SU-DHL-6 (cell line): ENCODE results near the gene MFAP3L.

Experiments used
- H2AFZ ChIP-seq: fragments of 200-600 bp; sonication (generic); 2 replicates; pipeline ENCODE4 v1.6.1; 2014; ENCODE audit warnings: low read depth, mild to moderate bottlenecking, moderate library complexity, mixed read lengths, antibody characterized with exemption, low read length; ENCODE audit not compliant: severe bottlenecking
- H3F3A ChIP-seq: fragments of 200-600 bp; shearing (Covaris generic); 2 replicates; pipeline ENCODE4 v1.6.0; 2016; ENCODE audit warnings: antibody characterized with exemption, mild to moderate bottlenecking; ENCODE audit not compliant: insufficient read depth
- H3K27ac ChIP-seq: fragments of 200-600 bp; sonication (generic); 2 replicates; pipeline ENCODE4 v1.5.1; 2016; ENCODE audit warnings: low read depth, mild to moderate bottlenecking, low read length, moderate library complexity, mixed read lengths
- H3K27me3 ChIP-seq: fragments of 200-600 bp; sonication (generic), shearing (Covaris generic); 2 replicates; pipeline ENCODE4 v1.6.0; 2014; ENCODE audit warnings: mild to moderate bottlenecking, low read length
- H3K36me3 ChIP-seq: fragments of 200-600 bp; sonication (generic); 2 replicates; pipeline ENCODE4 v1.6.1; 2014; ENCODE audit warnings: mild to moderate bottlenecking, low read length, mixed read lengths
- H3K4me2 ChIP-seq: fragments of 300-600, 200-600 bp; shearing (Covaris generic), sonication (generic); 2 replicates; pipeline ENCODE4 v1.6.0; 2014; ENCODE audit warnings: low read length, low read depth, mild to moderate bottlenecking; ENCODE audit not compliant: poor library complexity, severe bottlenecking
- H3K4me3 ChIP-seq: fragments of 200-600 bp; sonication (generic); 2 replicates; pipeline ENCODE4 v1.5.1; 2014; ENCODE audit warnings: antibody characterized with exemption, low read length, mild to moderate bottlenecking, mixed read lengths; ENCODE audit not compliant: insufficient read depth, poor library complexity, severe bottlenecking
- H3K79me2 ChIP-seq: fragments of 200-600 bp; sonication (generic); 2 replicates; pipeline ENCODE4 v1.6.1; 2014; ENCODE audit warnings: mild to moderate bottlenecking, low read length, moderate library complexity; ENCODE audit not compliant: insufficient read depth
- H3K9ac ChIP-seq: fragments of 200-600 bp; sonication (generic); 2 replicates; pipeline ENCODE4 v1.7.0; 2014; ENCODE audit warnings: mild to moderate bottlenecking, low read length
- H3K9me2 ChIP-seq: fragments of 200-600 bp; sonication (generic); replicated peaks from 2 replicates; pipeline ENCODE4 v1.6.1; 2014; ENCODE audit warnings: low read length; ENCODE audit not compliant: insufficient read depth
- H3K9me3 ChIP-seq: fragments of 200-600 bp; sonication (generic); 2 replicates; pipeline ENCODE4 v1.6.1; 2014; ENCODE audit warnings: low read length, mixed read lengths; ENCODE audit not compliant: insufficient read depth
- H4K20me1 ChIP-seq: fragments of 200-600 bp; sonication (generic); 2 replicates; pipeline ENCODE4 v1.6.1; 2014; ENCODE audit warnings: low read depth, mild to moderate bottlenecking, antibody characterized with exemption, low read length, moderate library complexity, mixed read lengths
- CTCF ChIP-seq: fragments of 200-600 bp; sonication (generic); IDR thresholded peaks from one replicate; pipeline ENCODE4 v1.5.1; 2017; ENCODE audit warnings: antibody characterized with exemption, mild to moderate bottlenecking, low read length, moderate library complexity; ENCODE audit not compliant: insufficient read depth, poor library complexity, severe bottlenecking
- EZH2phosphoT487 ChIP-seq: fragments of 200-600 bp; sonication (generic), shearing (Covaris generic); conservative IDR thresholded peaks from 2 replicates; pipeline ENCODE4 v1.6.1; 2018; ENCODE audit warnings: mild to moderate bottlenecking, antibody characterized with exemption, low read length, moderate library complexity, mixed read lengths

The MFAP3L gene

GRCh38 chr4:170008371-170008770 lies 17.8 kb downstream of the MFAP3L start:
- no peak for TF ChIP-seq EZH2phosphoT487
- TF ChIP-seq CTCF: no peak
- Histone ChIP-seq H3K9me2 (no peaks in the 10 kb centered on the region), H4K20me1 (no peaks in the 10 kb centered on the region), H3K9ac (no peak overlapping the region), H3K27ac (no peak overlapping the region), H2AFZ (no peak overlapping the region), H3K4me2 (no peak overlapping the region), H3K4me3 (no peak overlapping the region), H3K27me3 (no peaks in the 10 kb centered on the region), H3K9me3 (no peaks in the 10 kb centered on the region), H3K36me3 (no peaks in the 10 kb centered on the region), H3K79me2 (no peaks in the 10 kb centered on the region), H3F3A (no peaks in the 10 kb centered on the region)

GRCh38 chr4:170007113-170007512 lies 19.1 kb downstream of the MFAP3L start:
- Histone ChIP-seq H3K79me2 (no peaks in the 10 kb centered on the region), H4K20me1 (no peaks in the 10 kb centered on the region), H3K9ac (no peak overlapping the region), H3F3A (no peaks in the 10 kb centered on the region), H3K27me3 (no peaks in the 10 kb centered on the region), H2AFZ (no peak overlapping the region), H3K36me3 (no peaks in the 10 kb centered on the region), H3K4me2 (no peak overlapping the region), H3K27ac (no peak overlapping the region), H3K9me2 (no peaks in the 10 kb centered on the region), H3K9me3 (no peaks in the 10 kb centered on the region), H3K4me3 (no peak overlapping the region)
- TF ChIP-seq CTCF: no peak
- no peak for TF ChIP-seq EZH2phosphoT487

GRCh38 chr4:170005472-170005871 lies 20.7 kb downstream of the MFAP3L start:
- no peak overlapping the region for H3K27ac ChIP-seq
- H3K36me3 ChIP-seq: no peaks in the 10 kb centered on the region
- no peak for TF ChIP-seq EZH2phosphoT487
- TF ChIP-seq CTCF: no peak
- H3K79me2 ChIP-seq: no peaks in the 10 kb centered on the region
- no peaks in the 10 kb centered on the region for H3F3A ChIP-seq
- no peaks in the 10 kb centered on the region for H4K20me1 ChIP-seq
- no peak overlapping the region for H3K9ac ChIP-seq
- no peaks in the 10 kb centered on the region for H3K9me3 ChIP-seq
- no peak overlapping the region for H3K4me3 ChIP-seq
- H3K4me2 ChIP-seq: no peak overlapping the region
- H2AFZ ChIP-seq: no peak overlapping the region
- H3K9me2 ChIP-seq: no peaks in the 10 kb centered on the region
- no peaks in the 10 kb centered on the region for H3K27me3 ChIP-seq
